Endodermal cell (in vitro differentiated cells): ENCODE data around the gene ABLIM1. TPM values are rescaled to one million over a fixed set of nuclear protein-coding genes. Genes with fewer than 3 reads are reported as not detected.

Source experiments
- DNase-seq: peaks from one replicate; pipeline ENCODE4 v3.0.0-alpha.2; 2017
- H3K27ac ChIP-seq: 2 replicates; pipeline ENCODE4 v1.5.1; 2013; ENCODE audit warnings: mild to moderate bottlenecking, low read depth, low read length, moderate library complexity
- H3K27me3 ChIP-seq: 2 replicates; pipeline ENCODE4 v1.6.1; 2013; ENCODE audit warnings: mild to moderate bottlenecking, low read length, moderate library complexity; ENCODE audit not compliant: insufficient read depth, control insufficient read depth, poor library complexity, severe bottlenecking
- H3K36me3 ChIP-seq: 2 replicates; pipeline ENCODE4 v1.7.0; 2013; ENCODE audit warnings: mild to moderate bottlenecking, low read length, moderate library complexity; ENCODE audit not compliant: control insufficient read depth, insufficient read depth
- H3K4me1 ChIP-seq: one replicate; pipeline ENCODE4 v1.7.0; 2013; ENCODE audit warnings: low read length; ENCODE audit not compliant: control insufficient read depth, insufficient read depth
- H3K4me3 ChIP-seq: 2 replicates; pipeline ENCODE4 v1.5.1; 2013; ENCODE audit warnings: mild to moderate bottlenecking, low read length, moderate library complexity
- H3K9ac ChIP-seq: 2 replicates; pipeline ENCODE4 v1.6.1; 2013; ENCODE audit warnings: mild to moderate bottlenecking, low read length, moderate library complexity; ENCODE audit not compliant: poor library complexity, severe bottlenecking; ENCODE audit errors: extremely low read depth
- H3K9me3 ChIP-seq: 2 replicates; pipeline ENCODE4 v1.6.1; 2013; ENCODE audit warnings: mild to moderate bottlenecking, low read length, moderate library complexity; ENCODE audit not compliant: control insufficient read depth
- H3K27ac Mint-ChIP-seq: 2 replicates; pipeline ENCODE4 v1.8.0; 2020; ENCODE audit warnings: mixed read lengths
- H3K27me3 Mint-ChIP-seq: 2 replicates; pipeline ENCODE4 v1.8.0; 2021; ENCODE audit warnings: mild to moderate bottlenecking, mixed read lengths; ENCODE audit not compliant: insufficient read depth
- H3K36me3 Mint-ChIP-seq: 2 replicates; pipeline ENCODE4 v1.8.0; 2020; ENCODE audit warnings: low read depth, mixed read lengths
- H3K4me1 Mint-ChIP-seq: 2 replicates; pipeline ENCODE4 v1.8.0; 2020; ENCODE audit warnings: mixed read lengths
- H3K4me3 Mint-ChIP-seq: 2 replicates; pipeline ENCODE4 v1.8.0; 2020; ENCODE audit warnings: mild to moderate bottlenecking, moderate library complexity, mixed read lengths
- H3K9me3 Mint-ChIP-seq: 2 replicates; pipeline ENCODE4 v1.8.0; 2020; ENCODE audit warnings: mild to moderate bottlenecking, mixed read lengths
- WGBS, 2 experiments: methylation state at CpG; one replicate each; pipeline versions ENCODE4 v1.1.5 to v1.1.7; 2013; ENCODE audit warnings: missing lambda C conversion rate in 2 of 2, mixed read lengths in 1 of 2; ENCODE audit not compliant: insufficient coverage in 1 of 2, insufficient read length in 1 of 2; 5-methylcytosine and 5-hydroxymethylcytosine counted together
- total RNA-seq, 2 donors: library from RNA; stranded (reverse); fragmentation: NEBNext Ultra II Directional in 1 of 2; extraction: Animal tissue kit (Norgen Biotek cat#: 25700) in 1 of 2; gene quantifications; 2 replicates in 1 of 2; 3 replicates in 1 of 2; pipeline ENCODE4 v1.2.1, GENCODE V29; 2021
- TF ChIP-seq, protein P1 (sequence below): fragments of 200-600 bp; sonication (generic); conservative IDR thresholded peaks from 2 replicates; pipeline ENCODE4 v1.5.0; 2021; ENCODE audit warnings: antibody characterized with exemption, mild to moderate bottlenecking

Gene ABLIM1
- total RNA-seq, 2 donors from 2014 or later, result 39.3 to 49.3 TPM

- Histone ChIP-seq H3K4me3 (no peak overlapping the region), H3K36me3 (no peaks in the 10 kb centered on the region), H3K4me1 (peaks cover 8% of the 10 kb centered on the region), H3K9me3 (no peaks in the 10 kb centered on the region), H3K27me3 (no peaks in the 10 kb centered on the region), H3K9ac (no peak overlapping the region), H3K27ac (no peak overlapping the region)
- H3K36me3 Mint-ChIP-seq, result no peaks in the 10 kb centered on the region
- WGBS, 2 experiments, result 80 to 93% methylated on average over 5 of the region's 5 CpGs
- no peaks in the 10 kb centered on the region for H3K27me3 Mint-ChIP-seq
- TF ChIP-seq, protein P1, sequence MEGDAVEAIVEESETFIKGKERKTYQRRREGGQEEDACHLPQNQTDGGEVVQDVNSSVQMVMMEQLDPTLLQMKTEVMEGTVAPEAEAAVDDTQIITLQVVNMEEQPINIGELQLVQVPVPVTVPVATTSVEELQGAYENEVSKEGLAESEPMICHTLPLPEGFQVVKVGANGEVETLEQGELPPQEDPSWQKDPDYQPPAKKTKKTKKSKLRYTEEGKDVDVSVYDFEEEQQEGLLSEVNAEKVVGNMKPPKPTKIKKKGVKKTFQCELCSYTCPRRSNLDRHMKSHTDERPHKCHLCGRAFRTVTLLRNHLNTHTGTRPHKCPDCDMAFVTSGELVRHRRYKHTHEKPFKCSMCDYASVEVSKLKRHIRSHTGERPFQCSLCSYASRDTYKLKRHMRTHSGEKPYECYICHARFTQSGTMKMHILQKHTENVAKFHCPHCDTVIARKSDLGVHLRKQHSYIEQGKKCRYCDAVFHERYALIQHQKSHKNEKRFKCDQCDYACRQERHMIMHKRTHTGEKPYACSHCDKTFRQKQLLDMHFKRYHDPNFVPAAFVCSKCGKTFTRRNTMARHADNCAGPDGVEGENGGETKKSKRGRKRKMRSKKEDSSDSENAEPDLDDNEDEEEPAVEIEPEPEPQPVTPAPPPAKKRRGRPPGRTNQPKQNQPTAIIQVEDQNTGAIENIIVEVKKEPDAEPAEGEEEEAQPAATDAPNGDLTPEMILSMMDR, result no peak
- peaks cover 16% of the 10 kb centered on the region for H3K4me1 Mint-ChIP-seq
- DNase-seq, result no peak
- H3K9me3 Mint-ChIP-seq, result no peaks in the 10 kb centered on the region
- no peak overlapping the region for H3K4me3 Mint-ChIP-seq
- peak overlapping the region; percentile 71 for H3K27ac Mint-ChIP-seq
Measured at GRCh38 chr10:114685456-114685855, 27.4 kb upstream of the ABLIM1 start.

- 18 to 55% methylated on average over 2 to 4 of the region's 5 CpGs for WGBS, 2 experiments
- Mint-ChIP-seq H3K36me3 (no peaks in the 10 kb centered on the region), H3K4me3 (no peak overlapping the region), H3K27ac (no peak overlapping the region), H3K27me3 (no peaks in the 10 kb centered on the region), H3K4me1 (peaks cover 16% of the 10 kb centered on the region), H3K9me3 (no peaks in the 10 kb centered on the region)
- no peak overlapping the region for H3K27ac ChIP-seq
- H3K4me3 ChIP-seq, result no peak overlapping the region
- no peak overlapping the region for H3K9ac ChIP-seq
- no peaks in the 10 kb centered on the region for H3K9me3 ChIP-seq
- no peaks in the 10 kb centered on the region for H3K27me3 ChIP-seq
- no peaks in the 10 kb centered on the region for H3K36me3 ChIP-seq
- peaks cover 8% of the 10 kb centered on the region for H3K4me1 ChIP-seq
- no peak for DNase-seq
- TF ChIP-seq, protein P1, result no peak
Measured at GRCh38 chr10:114684822-114685209, 26.7 kb upstream of the ABLIM1 start.

- Histone ChIP-seq H3K27me3 (no peaks in the 10 kb centered on the region), H3K4me3 (no peak overlapping the region), H3K27ac (no peak overlapping the region), H3K36me3 (no peaks in the 10 kb centered on the region), H3K4me1 (peaks cover 8% of the 10 kb centered on the region), H3K9me3 (no peaks in the 10 kb centered on the region), H3K9ac (no peak overlapping the region)
- Mint-ChIP-seq H3K4me1 (peaks cover 16% of the 10 kb centered on the region), H3K4me3 (no peak overlapping the region), H3K27me3 (no peaks in the 10 kb centered on the region), H3K36me3 (no peaks in the 10 kb centered on the region), H3K27ac (peak overlapping the region; percentile 27), H3K9me3 (no peaks in the 10 kb centered on the region)
- WGBS, 2 experiments, result 84 to 93% methylated on average over 10 to 11 of the region's 12 CpGs
- DNase-seq, result no peak
- TF ChIP-seq, protein P1, result no peak
Measured at GRCh38 chr10:114684084-114684821, 26.2 kb upstream of the ABLIM1 start.
